GM12801 (cell line): ENCODE data around the gene RGS6.

Experiments used
- TF ChIP-seq, protein P1 (sequence below): IDR thresholded peaks from one replicate; pipeline ENCODE4 v1.5.1; 2011; ENCODE audit warnings: control low read depth; ENCODE audit not compliant: insufficient read length; ENCODE audit errors: extremely low read depth

RGS6 gene

DNA sequence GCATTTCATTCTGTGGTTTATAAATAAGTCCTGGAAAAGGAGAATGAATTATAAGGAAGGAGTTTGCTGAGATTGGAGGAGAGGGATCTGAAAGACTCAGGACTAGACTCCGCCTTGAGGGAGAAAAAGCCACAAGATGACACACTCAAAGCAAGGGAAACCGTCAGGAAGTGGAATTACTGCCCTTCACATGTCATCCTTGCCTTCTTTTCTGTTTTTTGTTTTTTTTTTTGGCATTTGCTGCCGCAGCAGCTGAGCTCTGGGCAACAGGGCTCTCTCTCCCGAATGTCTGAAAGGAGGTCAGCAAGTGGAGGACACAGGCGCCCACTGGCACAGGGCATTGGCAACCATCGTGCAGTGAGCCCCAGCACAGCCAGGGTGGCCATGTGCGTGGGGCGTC is 616.8 kb downstream of the RGS6 start:
- TF ChIP-seq, protein P1, sequence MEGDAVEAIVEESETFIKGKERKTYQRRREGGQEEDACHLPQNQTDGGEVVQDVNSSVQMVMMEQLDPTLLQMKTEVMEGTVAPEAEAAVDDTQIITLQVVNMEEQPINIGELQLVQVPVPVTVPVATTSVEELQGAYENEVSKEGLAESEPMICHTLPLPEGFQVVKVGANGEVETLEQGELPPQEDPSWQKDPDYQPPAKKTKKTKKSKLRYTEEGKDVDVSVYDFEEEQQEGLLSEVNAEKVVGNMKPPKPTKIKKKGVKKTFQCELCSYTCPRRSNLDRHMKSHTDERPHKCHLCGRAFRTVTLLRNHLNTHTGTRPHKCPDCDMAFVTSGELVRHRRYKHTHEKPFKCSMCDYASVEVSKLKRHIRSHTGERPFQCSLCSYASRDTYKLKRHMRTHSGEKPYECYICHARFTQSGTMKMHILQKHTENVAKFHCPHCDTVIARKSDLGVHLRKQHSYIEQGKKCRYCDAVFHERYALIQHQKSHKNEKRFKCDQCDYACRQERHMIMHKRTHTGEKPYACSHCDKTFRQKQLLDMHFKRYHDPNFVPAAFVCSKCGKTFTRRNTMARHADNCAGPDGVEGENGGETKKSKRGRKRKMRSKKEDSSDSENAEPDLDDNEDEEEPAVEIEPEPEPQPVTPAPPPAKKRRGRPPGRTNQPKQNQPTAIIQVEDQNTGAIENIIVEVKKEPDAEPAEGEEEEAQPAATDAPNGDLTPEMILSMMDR: no peak

DNA sequence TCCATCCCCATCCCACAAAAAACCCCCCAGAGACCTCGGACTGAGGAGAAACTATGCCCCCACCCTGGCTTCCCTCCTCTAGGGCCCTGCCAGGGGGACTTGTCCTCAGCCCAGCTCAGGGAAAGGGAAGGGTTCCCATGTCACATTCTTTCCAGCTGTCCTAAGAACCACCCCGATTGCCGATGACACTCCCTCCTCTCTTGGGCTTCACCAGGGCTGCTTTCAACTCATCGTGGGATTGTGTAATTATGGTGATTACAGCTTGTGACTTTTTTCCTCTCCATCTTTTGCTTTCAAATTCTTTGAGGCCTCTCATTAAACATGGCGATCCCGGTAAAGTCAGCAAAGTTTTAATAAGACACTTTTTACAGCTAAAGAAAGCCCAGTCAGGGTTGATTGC is 617.6 kb downstream of the RGS6 start:
- TF ChIP-seq, protein P1: no peak

DNA sequence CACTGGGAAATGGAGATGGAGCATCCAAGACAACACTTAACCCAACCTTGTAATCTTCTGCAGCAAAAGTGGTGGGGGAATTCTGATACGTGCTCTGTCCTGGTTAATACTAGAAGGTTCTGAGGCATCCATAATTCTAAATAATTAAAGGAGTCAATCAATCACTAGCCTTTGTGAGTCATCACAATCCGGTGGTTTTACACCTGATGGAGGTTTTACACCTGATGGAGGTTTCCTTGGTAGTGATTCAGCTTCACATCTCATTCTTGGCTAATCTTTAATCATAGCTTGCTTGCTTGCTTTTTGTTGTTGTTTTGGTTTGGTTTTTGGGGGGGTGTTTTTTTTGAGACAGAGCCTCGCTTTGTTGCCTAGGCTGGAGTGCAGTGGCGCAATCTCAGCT is 618.3 kb downstream of the RGS6 start:
- TF ChIP-seq, protein P1: no peak

DNA sequence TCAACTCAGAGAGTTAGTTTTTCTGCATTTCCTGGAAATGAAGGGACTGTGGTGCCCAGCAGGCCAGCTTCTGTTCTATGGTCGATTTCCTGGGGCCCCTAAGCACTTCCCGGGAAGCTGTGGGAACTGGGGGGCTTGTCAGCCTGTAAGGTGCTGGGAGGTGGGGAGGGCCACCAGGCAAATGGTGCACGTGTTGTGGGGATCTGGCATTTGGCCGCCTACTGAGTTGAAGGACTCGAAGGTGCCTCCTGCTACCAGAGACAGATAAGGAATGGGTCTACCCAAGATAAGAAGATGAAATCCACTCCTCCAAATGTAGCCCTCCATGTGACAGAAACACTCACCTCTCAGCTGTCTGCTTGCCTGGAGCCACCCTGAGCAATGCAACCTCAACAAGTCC is 620.0 kb downstream of the RGS6 start:
- TF ChIP-seq, protein P1: no peak

DNA sequence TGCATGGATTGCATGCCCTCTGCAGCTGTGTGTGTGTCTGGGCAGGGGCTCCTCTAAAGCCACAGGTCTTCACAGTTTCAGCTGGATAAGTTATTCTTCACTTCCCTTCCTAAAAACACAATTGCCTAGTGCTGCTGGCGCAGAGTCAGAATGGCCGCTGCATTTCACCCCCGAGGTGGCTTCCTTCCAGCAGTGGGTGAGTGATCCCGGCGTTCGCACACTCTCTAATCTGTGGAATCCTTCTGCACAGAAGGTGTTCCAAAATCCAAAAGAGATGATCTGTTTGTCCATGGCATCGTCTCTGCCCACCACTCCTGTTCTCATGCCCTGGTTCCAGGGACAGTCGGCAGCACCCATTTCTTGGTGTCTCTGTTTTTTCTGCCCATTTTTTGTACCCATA is 620.9 kb downstream of the RGS6 start:
- TF ChIP-seq, protein P1: no peak

DNA sequence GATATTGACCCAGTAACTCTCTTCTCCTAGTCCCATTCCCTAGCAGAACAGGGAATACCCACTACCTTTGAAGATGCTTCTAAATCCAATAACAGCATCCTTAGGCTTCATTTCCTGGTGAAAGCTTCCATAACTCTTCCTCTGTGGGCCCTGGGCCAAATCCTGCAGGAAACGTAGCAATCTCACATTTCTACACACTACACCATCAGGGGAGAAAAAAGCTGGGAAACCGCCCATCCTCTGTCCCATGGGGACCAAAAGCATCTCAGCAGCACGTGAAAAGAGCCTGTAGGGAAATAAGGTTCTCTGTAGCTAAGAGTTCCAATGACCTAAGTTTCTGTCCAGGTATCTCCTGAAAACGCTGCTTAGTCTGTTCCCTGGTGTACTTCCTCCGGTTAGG is 621.4 kb downstream of the RGS6 start:
- TF ChIP-seq, protein P1: no peak

DNA sequence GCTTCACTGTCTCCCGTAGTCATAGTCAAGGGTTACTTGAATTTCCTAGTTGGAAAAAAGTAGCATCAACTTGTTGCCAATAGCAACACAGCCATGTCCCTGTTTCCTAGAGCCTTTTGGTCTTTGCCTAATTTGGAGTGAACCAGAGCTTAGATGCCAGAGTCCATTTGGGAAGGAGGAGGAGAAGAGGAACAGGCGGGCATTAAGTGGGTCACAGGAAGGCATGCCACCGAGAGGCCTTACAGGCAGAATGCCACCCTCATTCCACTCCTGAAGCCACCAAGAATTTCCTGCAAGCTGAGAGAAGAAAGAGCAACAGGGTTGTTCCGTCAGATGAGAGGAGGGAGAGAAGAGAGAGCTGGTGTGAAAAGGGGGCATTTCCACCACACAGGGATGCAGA is 622.2 kb downstream of the RGS6 start:
- TF ChIP-seq, protein P1: no peak

DNA sequence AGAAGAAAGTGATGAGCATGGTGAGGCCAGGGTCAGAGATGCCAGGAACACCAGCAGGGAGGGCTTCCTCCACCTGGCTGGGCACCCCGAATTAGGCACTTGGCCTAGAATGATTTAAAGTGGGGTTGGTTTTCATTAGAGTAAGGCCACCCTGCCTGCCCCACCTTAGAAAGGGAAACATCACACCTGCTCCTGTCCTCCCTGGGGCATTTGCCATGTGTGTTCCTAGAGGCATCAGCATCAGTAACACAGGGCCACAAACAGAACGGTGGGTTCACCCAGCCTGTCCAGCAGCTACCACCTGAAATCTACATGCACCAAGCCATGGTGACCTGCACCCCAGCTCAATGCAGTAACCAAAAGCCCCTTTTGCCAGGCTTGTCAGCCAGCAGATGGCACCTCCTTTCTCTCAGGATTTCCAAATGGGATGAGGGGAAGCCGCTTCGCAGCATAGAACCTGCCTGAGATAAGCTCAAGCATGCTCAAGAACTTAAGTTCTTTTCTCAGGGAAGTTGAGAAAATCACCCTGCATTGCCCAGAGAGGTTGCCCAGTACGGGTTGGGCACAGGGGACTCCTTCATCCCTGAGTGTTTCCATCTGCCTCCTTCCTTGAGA is 622.9 kb downstream of the RGS6 start:
- TF ChIP-seq, protein P1: no peak
